SK-N-SH (cell line): ENCODE measurements around the gene CLMN. TPM values are rescaled to one million over a fixed set of nuclear protein-coding genes. Genes with fewer than 3 reads are reported as not detected.
A peak's percentile ranks its signal among the peaks of the same experiment; 100 is the strongest.

ENCODE experiments used
- CTCF ChIA-PET: fragments of 300-600, 350-600 bp; formaldehyde crosslinking; extraction: SDS; loops from one replicate; lab custom pipeline; 2021; lab: Yijun Ruan, JAX
- POLR2A ChIA-PET: fragments of 350-600 bp; sonication (Branson Sonifier 250); formaldehyde crosslinking; extraction: SDS; loops from one replicate; lab custom pipeline; 2020; ENCODE audit warnings: antibody characterized with exemption, inconsistent platforms; lab: Yijun Ruan, JAX
- DNase-seq: peaks from one replicate; pipeline ENCODE4 v3.0.0; 2012
- H2AFZ ChIP-seq: fragments of 200-600 bp; sonication (generic); 2 replicates; pipeline ENCODE4 v1.8.1; 2016; ENCODE audit warnings: antibody characterized with exemption, mild to moderate bottlenecking, low read depth
- H3F3A ChIP-seq: fragments of 200-600 bp; sonication (generic); replicated peaks from 2 replicates; pipeline ENCODE3; 2016; ENCODE audit warnings: antibody characterized with exemption, mild to moderate bottlenecking; ENCODE audit not compliant: insufficient read depth
- H3K27ac ChIP-seq, 2 experiments: fragments of 200-500 bp in 1 of 2; fragments of 200-600 bp in 1 of 2; sonication (Bioruptor generic) in 1 of 2; sonication (generic), shearing (Covaris generic) in 1 of 2; 2 replicates each; pipeline versions ENCODE4 v1.5.1 to v1.6.1; 2014 to 2016; ENCODE audit warnings: low read depth in 2 of 2, inconsistent platforms in 1 of 2, low read length in 1 of 2, mild to moderate bottlenecking in 1 of 2, mixed read lengths in 1 of 2
- H3K27me3 ChIP-seq: fragments of 200-600 bp; sonication (generic), shearing (Covaris generic); 2 replicates; pipeline ENCODE4 v1.6.1; 2016; ENCODE audit warnings: mixed run types; ENCODE audit not compliant: insufficient read depth
- H3K36me3 ChIP-seq, 2 experiments: fragments of 200-500 bp in 1 of 2; fragments of 200-600 bp in 1 of 2; sonication (Bioruptor generic) in 1 of 2; sonication (generic) in 1 of 2; replicated peaks in 1 of 2; 2 replicates each; pipeline versions ENCODE3 to v1.5.1; 2014 to 2016; ENCODE audit warnings: low read length in 1 of 2, mild to moderate bottlenecking in 1 of 2; ENCODE audit not compliant: insufficient read depth in 2 of 2, control insufficient read depth in 1 of 2
- H3K4me1 ChIP-seq, 2 experiments: fragments of 200-500 bp in 1 of 2; fragments of 200-600 bp in 1 of 2; sonication (Bioruptor generic) in 1 of 2; sonication (generic), shearing (Covaris generic) in 1 of 2; 2 replicates each; pipeline versions ENCODE4 v1.5.1 to v1.6.1; 2014 to 2016; ENCODE audit warnings: low read depth in 1 of 2, low read length in 1 of 2, mixed run types in 1 of 2; ENCODE audit not compliant: insufficient read depth in 2 of 2, control insufficient read depth in 1 of 2
- H3K4me2 ChIP-seq: fragments of 200-600 bp; sonication (generic), shearing (Covaris generic); 2 replicates; pipeline ENCODE4 v1.6.1; 2017; ENCODE audit warnings: mixed run types
- H3K4me3 ChIP-seq, 2 experiments: fragments of 200-500 bp in 1 of 2; fragments of 200-600 bp in 1 of 2; sonication (Bioruptor generic) in 1 of 2; sonication (generic), shearing (Covaris generic) in 1 of 2; 2 replicates each; pipeline versions ENCODE4 v1.5.1 to v1.8.1; 2014 to 2016; ENCODE audit warnings: low read depth in 2 of 2, inconsistent platforms in 1 of 2, low read length in 1 of 2, mild to moderate bottlenecking in 1 of 2, mixed read lengths in 1 of 2, moderate library complexity in 1 of 2
- H3K79me2 ChIP-seq: fragments of 200-600 bp; sonication (generic); 2 replicates; pipeline ENCODE4 v1.8.1; 2017; ENCODE audit warnings: mild to moderate bottlenecking; ENCODE audit not compliant: insufficient read depth
- H3K9ac ChIP-seq: fragments of 200-600 bp; sonication (generic); 2 replicates; pipeline ENCODE4 v1.6.1; 2017; ENCODE audit warnings: mixed run types
- H3K9me2 ChIP-seq: fragments of 200-600 bp; sonication (generic); 2 replicates; pipeline ENCODE4 v1.6.1; 2017; ENCODE audit warnings: mixed run types
- H3K9me3 ChIP-seq: fragments of 200-600 bp; sonication (generic); 2 replicates; pipeline ENCODE4 v1.6.1; 2017; ENCODE audit warnings: mixed run types, mild to moderate bottlenecking, moderate library complexity
- H4K20me1 ChIP-seq: fragments of 200-600 bp; sonication (generic); 2 replicates; pipeline ENCODE4 v1.6.1; 2017; ENCODE audit warnings: mild to moderate bottlenecking, mixed run types; ENCODE audit not compliant: insufficient read depth
- CHD2 ChIP-seq: fragments of 150-350 bp; IDR thresholded peaks from 2 replicates; pipeline ENCODE4 v1.6.1; 2018; ENCODE audit warnings: low read length; ENCODE audit not compliant: partially characterized antibody
- EP300 ChIP-seq, 2 experiments: IDR thresholded peaks; 2 replicates each; pipeline versions ENCODE4 v1.4.0 to v1.6.1; 2012; ENCODE audit warnings: borderline replicate concordance in 1 of 2, low read depth in 1 of 2, low read length in 1 of 2
- EZH2phosphoT487 ChIP-seq: fragments of 200-600 bp; sonication (generic); IDR thresholded peaks from 2 replicates; pipeline ENCODE4 v1.6.1; 2017; ENCODE audit warnings: low read depth, mixed run types, mild to moderate bottlenecking, antibody characterized with exemption, moderate library complexity, borderline replicate concordance
- FOSL2 ChIP-seq: IDR thresholded peaks from 2 replicates; pipeline ENCODE4 v1.4.0; 2012; ENCODE audit warnings: low read depth, mild to moderate bottlenecking, moderate library complexity, borderline replicate concordance
- GABPA ChIP-seq: IDR thresholded peaks from 2 replicates; pipeline ENCODE4 v1.4.0; 2012; ENCODE audit warnings: low read depth, mild to moderate bottlenecking
- GATA2 ChIP-seq: sonication (generic); formaldehyde crosslinking; IDR thresholded peaks from 2 replicates; pipeline ENCODE4 v1.5.0; 2020; ENCODE audit warnings: mild to moderate bottlenecking, missing genetic modification reagents
- IRF3 ChIP-seq: fragments of 150-350 bp; IDR thresholded peaks from 2 replicates; pipeline ENCODE4 v1.6.1; 2016; ENCODE audit warnings: mild to moderate bottlenecking, low read depth, low read length
- MXI1 ChIP-seq: IDR thresholded peaks from 2 replicates; pipeline ENCODE4 v1.6.1; 2012; ENCODE audit warnings: mild to moderate bottlenecking, low read depth, low read length, improper control_type of control experiment
- NFIC ChIP-seq: IDR thresholded peaks from 2 replicates; pipeline ENCODE4 v1.4.0; 2012; ENCODE audit warnings: borderline replicate concordance
- RAD21 ChIP-seq: IDR thresholded peaks from 2 replicates; pipeline ENCODE4 v1.6.1; 2012; ENCODE audit warnings: mild to moderate bottlenecking, low read length
- RCOR1 ChIP-seq: fragments of 150-350 bp; IDR thresholded peaks from 2 replicates; pipeline ENCODE4 v1.6.1; 2017; ENCODE audit warnings: antibody characterized with exemption, low read length
- RXRA ChIP-seq: IDR thresholded peaks from 2 replicates; pipeline ENCODE4 v1.4.0; 2012; ENCODE audit warnings: low read depth, mild to moderate bottlenecking, borderline replicate concordance
- TCF12 ChIP-seq: IDR thresholded peaks from 2 replicates; pipeline ENCODE4 v1.4.0; 2012
- WGBS: methylation state at CpG from one replicate; pipeline ENCODE4 v1.1.6; 2017; ENCODE audit warnings: low lambda C conversion rate; 5-methylcytosine and 5-hydroxymethylcytosine counted together
- polyA plus RNA-seq, 3 experiments: library from polyadenylated mRNA; depleted of rRNA; stranded (reverse); fragments of >200 nt; gene quantifications; 2 replicates each; pipeline ENCODE4 v1.2.3, GENCODE V29; 2012

The CLMN gene
- polyA plus RNA-seq, 1 of the 3 experiments (the other 2 are of a cell fraction), result 1.4 TPM

- no peak overlapping the region for H3K4me2 ChIP-seq
- H3K9ac ChIP-seq, result no peak overlapping the region
- TF ChIP-seq EZH2phosphoT487, result no peak
- TF ChIP-seq RCOR1, result no peak
- H3K27ac ChIP-seq, result no peak overlapping the region
- H3K9me2 ChIP-seq, result no peaks in the 10 kb centered on the region
- H3F3A ChIP-seq, result no peaks in the 10 kb centered on the region
- ChIA-PET POLR2A (no interaction called here), CTCF (interaction anchor here (1.3 kb wide), 1 partner anchor 25 kb away, joined by 3 read pairs; no protein-coding TSS in a partner anchor)
- WGBS, result 72% methylated on average over 3 of the region's 3 CpGs
- H3K4me3 ChIP-seq, result no peak overlapping the region
- no peaks in the 10 kb centered on the region for H3K79me2 ChIP-seq
- no peaks in the 10 kb centered on the region for H4K20me1 ChIP-seq
- no peak for DNase-seq
- no peaks in the 10 kb centered on the region for H3K36me3 ChIP-seq
- no peaks in the 10 kb centered on the region for H3K9me3 ChIP-seq
- no peak overlapping the region for H2AFZ ChIP-seq
- H3K27me3 ChIP-seq, result no peaks in the 10 kb centered on the region
- H3K4me1 ChIP-seq, result peaks cover 4 to 25% of the 10 kb centered on the region in 2 experiments; a peak in 2 of 4 replicates
Measured at GRCh38 chr14:95304342-95304741, 15.4 kb downstream of the CLMN start.

GRCh38 chr14:95303552-95303951 is 16.2 kb downstream of the CLMN start:
- no peaks in the 10 kb centered on the region for H3K79me2 ChIP-seq
- no peak overlapping the region for H3K27ac ChIP-seq
- no peak overlapping the region for H3K9ac ChIP-seq
- H3K4me3 ChIP-seq, result no peak overlapping the region
- H3F3A ChIP-seq, result no peaks in the 10 kb centered on the region
- H3K4me2 ChIP-seq, result no peak overlapping the region
- H3K9me2 ChIP-seq, result no peaks in the 10 kb centered on the region
- no peaks in the 10 kb centered on the region for H4K20me1 ChIP-seq
- no peak overlapping the region for H2AFZ ChIP-seq
- H3K36me3 ChIP-seq, result no peaks in the 10 kb centered on the region
- 64% methylated on average over 4 of the region's 4 CpGs for WGBS
- H3K9me3 ChIP-seq, result no peaks in the 10 kb centered on the region
- H3K4me1 ChIP-seq, result peaks cover 4 to 25% of the 10 kb centered on the region in 2 experiments; a peak in 2 of 4 replicates
- ChIA-PET CTCF (no interaction called here), POLR2A (no interaction called here)
- no peaks in the 10 kb centered on the region for H3K27me3 ChIP-seq
- TF ChIP-seq GABPA (no peak), RCOR1 (peak; percentile 53; the same call in 1 of the 2 replicates), RXRA (no peak), MXI1 (no peak), IRF3 (no peak), EP300 (IDR thresholded peaks at IDR 0.05; ENCODE audit: borderline replicate concordance in 1 of 2, low read depth in 1 of 2, low read length in 1 of 2) (peak in 1 of 2 experiments; percentile 26; a peak in 1 of 4 replicates), FOSL2 (no peak), RAD21 (no peak), CHD2 (peak; percentile 49), NFIC (0 out of 2 replicates have a peak, but pooled peaks have one; percentile 10), TCF12 (no peak), GATA2 (CRISPR knock-in tag) (no peak)
- DNase-seq, result peak; percentile 68
